HL-60 (cell line): ENCODE results near the gene OXCT1.

Experiments
- DNase-seq, 2 experiments: peaks; one replicate each; pipeline ENCODE4 v3.0.0-alpha.2; 2010 to 2020; ENCODE audit warnings: low read depth in 1 of 2, low spot score in 1 of 2
- H3K27ac ChIP-seq: fragments of 250-450 bp; sonication (Bioruptor Pico); replicated peaks from 2 replicates; pipeline ENCODE4 v1.5.1; 2020; ENCODE audit warnings: mild to moderate bottlenecking, moderate library complexity
- H3K27me3 ChIP-seq: fragments of 250-450 bp; sonication (Bioruptor Pico); 2 replicates; pipeline ENCODE4 v1.5.1; 2021; ENCODE audit warnings: mild to moderate bottlenecking, moderate library complexity; ENCODE audit not compliant: insufficient read depth, poor library complexity, severe bottlenecking
- H3K4me3 ChIP-seq: replicated peaks from 2 replicates; pipeline ENCODE4 v1.5.1; 2011; ENCODE audit warnings: mild to moderate bottlenecking, control low read depth, low read length; ENCODE audit not compliant: insufficient read depth
- CTCF ChIP-seq: IDR thresholded peaks from one replicate; pipeline ENCODE4 v1.5.1; 2011; ENCODE audit warnings: low read length, control low read depth, inconsistent platforms; ENCODE audit not compliant: insufficient read depth
- GABPA ChIP-seq: IDR thresholded peaks from 2 replicates; pipeline ENCODE4 v1.6.1; 2012; ENCODE audit warnings: low read depth
- POLR2AphosphoS5 ChIP-seq: IDR thresholded peaks from 2 replicates; pipeline ENCODE4 v1.6.1; 2012; ENCODE audit warnings: low read depth
- REST ChIP-seq: IDR thresholded peaks from 2 replicates; pipeline ENCODE4 v1.6.1; 2012; ENCODE audit warnings: low read depth; ENCODE audit not compliant: insufficient replicate concordance
- SPI1 ChIP-seq: IDR thresholded peaks from 2 replicates; pipeline ENCODE4 v1.6.1; 2012; ENCODE audit warnings: low read depth, mild to moderate bottlenecking, borderline replicate concordance

The OXCT1 gene

GRCh38 chr5:41686191-41686590 is 184.0 kb downstream of the OXCT1 start:
- Histone ChIP-seq H3K27ac (no peak overlapping the region), H3K27me3 (no peaks in the 10 kb centered on the region), H3K4me3 (no peak overlapping the region)
- TF ChIP-seq CTCF (no peak), GABPA (no peak)
- DNase-seq: no peak

- TF ChIP-seq REST (no peak), SPI1 (no peak), CTCF (no peak), POLR2AphosphoS5 (no peak), GABPA (no peak)
- Histone ChIP-seq H3K4me3 (no peak overlapping the region), H3K27ac (no peak overlapping the region), H3K27me3 (no peaks in the 10 kb centered on the region)
- DNase-seq: no peak
Observed at GRCh38 chr5:41683181-41683580, 187.0 kb downstream of the OXCT1 start.

GRCh38 chr5:41682641-41683040 is 187.6 kb downstream of the OXCT1 start:
- DNase-seq: no peak
- Histone ChIP-seq H3K27me3 (no peaks in the 10 kb centered on the region), H3K4me3 (no peak overlapping the region), H3K27ac (no peak overlapping the region)
- TF ChIP-seq REST (no peak), SPI1 (no peak), CTCF (no peak), POLR2AphosphoS5 (no peak), GABPA (no peak)

GRCh38 chr5:41681840-41682239 is 188.4 kb downstream of the OXCT1 start:
- no peak for TF ChIP-seq SPI1
- no peak for TF ChIP-seq POLR2AphosphoS5
- no peak for TF ChIP-seq CTCF
- TF ChIP-seq REST: no peak
- TF ChIP-seq GABPA: no peak
- H3K27me3 ChIP-seq: no peaks in the 10 kb centered on the region
- DNase-seq: no peak
- H3K4me3 ChIP-seq: no peak overlapping the region
- no peak overlapping the region for H3K27ac ChIP-seq
